IMR-90 (cell line): ENCODE measurements around the gene PIM3. TPM values are rescaled to one million over a fixed set of nuclear protein-coding genes. Genes with fewer than 3 reads are reported as not detected.

Source experiments
- ATAC-seq: fragments of 200-7000 bp; cut with Tn5 transposase; 2 replicates; pipeline ENCODE4 v1.9.1; 2020; ENCODE audit warnings: low read depth, mild to moderate bottlenecking, moderate library complexity
- BruUV-seq: library from RNA; stranded (reverse); fragments of 400-500 nt; replicated peaks from 2 replicates; lab custom pipeline; 2021; lab: Mats Ljungman, UMichigan
- CTCF ChIA-PET: fragments of 300-600 bp; formaldehyde crosslinking; extraction: SDS; loops from one replicate; lab custom pipeline; 2021; ENCODE audit warnings: antibody characterized with exemption; lab: Yijun Ruan, JAX
- POLR2A ChIA-PET: fragments of 300-600 bp; sonication (Branson Sonifier 250); formaldehyde crosslinking; loops from one replicate; lab custom pipeline; 2022; ENCODE audit warnings: antibody characterized with exemption; ENCODE audit not compliant: unreplicated experiment; lab: Charles Lee
- DNase-seq: peaks from one replicate; pipeline ENCODE4 v3.0.0; 2013
- H2AFZ ChIP-seq: replicated peaks from 2 replicates; pipeline ENCODE3; 2013; ENCODE audit warnings: low read length, mild to moderate bottlenecking; ENCODE audit not compliant: poor library complexity
- H2AK5ac ChIP-seq: 2 replicates; pipeline ENCODE4 v1.6.1; 2013; ENCODE audit warnings: low read depth, low read length, inconsistent platforms
- H2AK9ac ChIP-seq: replicated peaks from 2 replicates; pipeline ENCODE3; 2013; ENCODE audit warnings: mild to moderate bottlenecking, low read depth, low read length, moderate library complexity; ENCODE audit not compliant: poor library complexity
- H2BK120ac ChIP-seq: 2 replicates; pipeline ENCODE4 v1.6.1; 2013; ENCODE audit warnings: low read depth, low read length, inconsistent platforms
- H2BK15ac ChIP-seq: 3 replicates; pipeline ENCODE4 v1.6.1; 2013; ENCODE audit warnings: low read depth, low read length, inconsistent platforms
- H2BK20ac ChIP-seq: 2 replicates; pipeline ENCODE4 v1.6.1; 2013; ENCODE audit warnings: low read depth, mild to moderate bottlenecking, inconsistent platforms, low read length, moderate library complexity
- H2BK5ac ChIP-seq: 2 replicates; pipeline ENCODE4 v1.6.1; 2013; ENCODE audit warnings: mild to moderate bottlenecking, low read depth, low read length, inconsistent platforms; ENCODE audit not compliant: poor library complexity, severe bottlenecking
- H3K14ac ChIP-seq: replicated peaks from 2 replicates; pipeline ENCODE4 v1.6.1; 2013; ENCODE audit warnings: low read depth, low read length, inconsistent platforms
- H3K18ac ChIP-seq: 2 replicates; pipeline ENCODE4 v1.6.1; 2013; ENCODE audit warnings: low read depth, low read length, control low read depth
- H3K23ac ChIP-seq: 2 replicates; pipeline ENCODE4 v1.6.1; 2013; ENCODE audit warnings: low read depth, low read length, inconsistent platforms
- H3K27ac ChIP-seq: 2 replicates; pipeline ENCODE4 v1.5.1; 2013; ENCODE audit warnings: mild to moderate bottlenecking, control low read depth, low read length; ENCODE audit not compliant: insufficient read depth
- H3K27me3 ChIP-seq: 2 replicates; pipeline ENCODE4 v1.6.1; 2013; ENCODE audit warnings: low read length; ENCODE audit not compliant: control insufficient read depth, insufficient read depth
- H3K36me3 ChIP-seq: 2 replicates; pipeline ENCODE4 v1.6.1; 2013; ENCODE audit warnings: low read length, mixed read lengths; ENCODE audit not compliant: control insufficient read depth, insufficient read depth
- H3K4ac ChIP-seq: 2 replicates; pipeline ENCODE4 v1.6.1; 2013; ENCODE audit warnings: low read depth, low read length, inconsistent platforms
- H3K4me1 ChIP-seq: 2 replicates; pipeline ENCODE4 v1.6.1; 2013; ENCODE audit warnings: low read length, mixed read lengths; ENCODE audit not compliant: control insufficient read depth, insufficient read depth
- H3K4me2 ChIP-seq: 2 replicates; pipeline ENCODE4 v1.6.1; 2013; ENCODE audit warnings: low read depth, mild to moderate bottlenecking, control low read depth, low read length, moderate library complexity
- H3K4me3 ChIP-seq: 2 replicates; pipeline ENCODE4 v1.5.1; 2013; ENCODE audit warnings: low read depth, mild to moderate bottlenecking, control low read depth, low read length, moderate library complexity; ENCODE audit not compliant: insufficient read depth
- H3K56ac ChIP-seq: 2 replicates; pipeline ENCODE4 v1.6.1; 2013; ENCODE audit warnings: low read length, inconsistent platforms; ENCODE audit not compliant: insufficient read depth; ENCODE audit errors: extremely low read depth
- H3K79me1 ChIP-seq, 2 experiments: 2 replicates each; pipeline ENCODE4 v1.6.1; 2013; ENCODE audit warnings: low read length in 2 of 2, inconsistent platforms in 1 of 2, low read depth in 1 of 2
- H3K9ac ChIP-seq: 2 replicates; pipeline ENCODE4 v1.6.1; 2013; ENCODE audit warnings: low read depth, low read length, control low read depth
- H3K9me1 ChIP-seq: 2 replicates; pipeline ENCODE4 v1.6.1; 2013; ENCODE audit warnings: low read length, inconsistent platforms; ENCODE audit not compliant: insufficient read depth
- H3K9me3 ChIP-seq: 2 replicates; pipeline ENCODE4 v1.6.1; 2013; ENCODE audit warnings: low read length; ENCODE audit not compliant: control insufficient read depth, insufficient read depth
- H4K20me1 ChIP-seq: 2 replicates; pipeline ENCODE4 v1.6.1; 2013; ENCODE audit warnings: low read length, inconsistent platforms; ENCODE audit not compliant: insufficient read depth
- H4K5ac ChIP-seq: 2 replicates; pipeline ENCODE4 v1.6.1; 2013; ENCODE audit warnings: mild to moderate bottlenecking, low read depth, low read length, control low read depth
- H4K8ac ChIP-seq, 2 experiments: 2 replicates each; pipeline ENCODE4 v1.6.1; 2013; ENCODE audit warnings: low read depth in 2 of 2, low read length in 2 of 2, control low read depth in 1 of 2, inconsistent platforms in 1 of 2
- H4K91ac ChIP-seq: 2 replicates; pipeline ENCODE4 v1.6.1; 2013; ENCODE audit warnings: low read depth, low read length, inconsistent platforms; ENCODE audit not compliant: insufficient read depth
- CEBPB ChIP-seq: IDR thresholded peaks from 2 replicates; pipeline ENCODE4 v1.6.1; 2012; ENCODE audit warnings: low read depth, low read length, improper control_type of control experiment
- CHD1 ChIP-seq: IDR thresholded peaks from 2 replicates; pipeline ENCODE4 v1.6.1; 2012; ENCODE audit warnings: low read depth, low read length, improper control_type of control experiment
- MAFK ChIP-seq: IDR thresholded peaks from 2 replicates; pipeline ENCODE4 v1.6.1; 2012; ENCODE audit warnings: low read depth, low read length, improper control_type of control experiment
- MXI1 ChIP-seq: IDR thresholded peaks from 2 replicates; pipeline ENCODE4 v1.6.1; 2012; ENCODE audit warnings: low read depth, mild to moderate bottlenecking, low read length, moderate library complexity, borderline replicate concordance
- POLR2A ChIP-seq: IDR thresholded peaks from 2 replicates; pipeline ENCODE4 v1.6.1; 2012; ENCODE audit warnings: mild to moderate bottlenecking, low read depth, low read length
- WGBS, 2 experiments: methylation state at CpG; one replicate each; pipeline versions ENCODE4 v1.1.5 to v1.1.7; 2013; ENCODE audit warnings: missing lambda C conversion rate in 2 of 2; ENCODE audit not compliant: insufficient read length in 1 of 2; ENCODE audit errors: extremely low coverage in 2 of 2; 5-methylcytosine and 5-hydroxymethylcytosine counted together
- dilution Hi-C: fragments of 300-500 bp; cut with HindIII; formaldehyde crosslinking; loops from one replicate; pipeline ENCODE4 v1.14.3; 2018; ENCODE audit warnings: low sequenced_read_pairs; ENCODE audit not compliant: unreplicated experiment
- in situ Hi-C: fragments of 300-500 bp; cut with MboI; formaldehyde crosslinking; loops from 3 replicates; pipeline ENCODE4 v1.14.3; 2019; ENCODE audit warnings: low sequenced_read_pairs, inconsistent platforms, mixed read lengths
- intact Hi-C: fragments of 100-400 bp; cut with micrococcal nuclease; formaldehyde crosslinking; loops from 2 replicates; pipeline ENCODE4 v1.10.0; 2022
- polyA plus RNA-seq, 3 experiments: library from polyadenylated mRNA; depleted of rRNA; stranded (reverse); fragments of >200 nt; gene quantifications; 2 replicates each; pipeline ENCODE4 v1.2.3, GENCODE V29; 2012; ENCODE audit warnings: low replicate concordance in 1 of 3
- total RNA-seq: library from RNA; depleted of rRNA; stranded (reverse); fragments of >200 nt; gene quantifications from 2 replicates; pipeline ENCODE4 v1.2.3, GENCODE V29; 2012

Gene PIM3
- total and polyA plus RNA-seq, 2 of the 4 experiments (the other 2 are of a cell fraction) = 8.6 to 24.7 TPM

GRCh38 chr22:49955581-49956417 lies 4.8 kb upstream of the PIM3 start (continued):
- no peak for TF ChIP-seq MAFK
- no peak for TF ChIP-seq CHD1

GRCh38 chr22:49956418-49956770 lies 4.2 kb upstream of the PIM3 start:
- no peak overlapping the region for H3K27ac ChIP-seq

More at GRCh38 chr22:49956418-49956770, 4.2 kb upstream of the PIM3 start:
- H2AK5ac ChIP-seq = no peak overlapping the region
- H3K79me1 ChIP-seq = peaks cover 4 to 11% of the 10 kb centered on the region in 2 experiments; a peak in 2 of 4 replicates
- intact Hi-C loops (no loop called here), in situ Hi-C loops (no loop called here), dilution Hi-C loops (no loop called here)
- H2BK20ac ChIP-seq = no peak overlapping the region
- no peak overlapping the region for H2BK15ac ChIP-seq
- H3K14ac ChIP-seq = no peak overlapping the region
- H2BK5ac ChIP-seq = no peak overlapping the region
- WGBS, 2 experiments = 93% methylated on average over 3 of the region's 15 CpGs; no CpG with 5 or more reads in 1 of the 2 experiments
- peaks cover 21% of the 10 kb centered on the region for H3K9me1 ChIP-seq
- H4K8ac ChIP-seq = no peak overlapping the region
- no peak overlapping the region for H3K18ac ChIP-seq
- no peak overlapping the region for H3K9ac ChIP-seq
- DNase-seq (no peak), ATAC-seq (no peak)
- no peak overlapping the region for H3K4me2 ChIP-seq
- TF ChIP-seq CEBPB = no peak
- TF ChIP-seq POLR2A = no peak
- no peak for TF ChIP-seq MXI1
- peaks cover 35% of the 10 kb centered on the region for H3K4me1 ChIP-seq
- H4K91ac ChIP-seq = no peak overlapping the region
- no peak overlapping the region for H4K5ac ChIP-seq
- H3K23ac ChIP-seq = no peak overlapping the region
- H3K56ac ChIP-seq = no peak overlapping the region
- H2AFZ ChIP-seq = no peak overlapping the region
- no peak overlapping the region; the same call in 1 of the 2 replicates for H3K4ac ChIP-seq
- peaks cover 5% of the 10 kb centered on the region for H4K20me1 ChIP-seq
- H2AK9ac ChIP-seq = peak overlapping the region; percentile 37
- no peaks in the 10 kb centered on the region for H3K27me3 ChIP-seq
- CTCF ChIA-PET = no interaction called here
- BruUV-seq = no TSS peak
- no peak overlapping the region for H3K4me3 ChIP-seq
- H3K9me3 ChIP-seq = no peaks in the 10 kb centered on the region
- H3K36me3 ChIP-seq = no peaks in the 10 kb centered on the region
- H2BK120ac ChIP-seq = no peak overlapping the region
- POLR2A ChIA-PET = no interaction called here
